ENCODE results near the gene GPR37L1.

Gene GPR37L1

DNA sequence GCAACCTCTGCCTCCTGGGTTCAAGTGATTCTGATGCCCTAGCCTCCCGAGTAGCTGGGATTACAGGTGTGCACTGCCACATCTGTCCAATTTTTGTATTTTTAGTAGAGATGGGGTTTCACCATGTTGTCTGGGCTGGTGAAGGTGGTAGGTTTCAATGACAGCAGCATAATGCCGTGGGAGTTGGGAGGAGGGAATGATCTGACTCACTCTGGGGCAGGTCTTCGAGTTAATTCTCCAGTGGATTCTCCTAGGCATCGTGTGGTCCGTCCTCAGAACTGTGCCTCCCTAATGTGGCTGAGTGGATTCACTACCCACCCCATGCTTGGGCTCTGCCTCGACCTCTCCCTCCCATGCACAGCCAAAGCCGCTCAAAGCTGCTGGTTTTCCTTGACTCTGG is 1.7 kb upstream of the GPR37L1 start:
- Histone ChIP-seq H3K9me2 (replicated peaks; ENCODE audit: control insufficient read depth, low read length) (no peaks in the 10 kb centered on the region), H4K20me1 (ENCODE audit: control insufficient read depth, insufficient read depth, low read depth, low read length) (no peaks in the 10 kb centered on the region), H3K4me3 (ENCODE audit: low read length) (no peak overlapping the region), H3K9me3 (ENCODE audit: control insufficient read depth, insufficient read depth, low read length) (no peaks in the 10 kb centered on the region), H3K4me1 (ENCODE audit: control insufficient read depth, low read length) (no peaks in the 10 kb centered on the region), H3K27me3 (ENCODE audit: control insufficient read depth, low read length) (peaks cover 15% of the 10 kb centered on the region), H3K36me3 (ENCODE audit: control insufficient read depth, low read length) (no peaks in the 10 kb centered on the region), H3K4me2 (ENCODE audit: low read length) (no peak overlapping the region), H3K79me2 (ENCODE audit: control insufficient read depth, low read length) (no peaks in the 10 kb centered on the region), H3F3A (ENCODE audit: control insufficient read depth, insufficient read depth) (no peaks in the 10 kb centered on the region), H3K27ac (ENCODE audit: low read depth, low read length) (no peak overlapping the region)
- TF ChIP-seq, protein P1, sequence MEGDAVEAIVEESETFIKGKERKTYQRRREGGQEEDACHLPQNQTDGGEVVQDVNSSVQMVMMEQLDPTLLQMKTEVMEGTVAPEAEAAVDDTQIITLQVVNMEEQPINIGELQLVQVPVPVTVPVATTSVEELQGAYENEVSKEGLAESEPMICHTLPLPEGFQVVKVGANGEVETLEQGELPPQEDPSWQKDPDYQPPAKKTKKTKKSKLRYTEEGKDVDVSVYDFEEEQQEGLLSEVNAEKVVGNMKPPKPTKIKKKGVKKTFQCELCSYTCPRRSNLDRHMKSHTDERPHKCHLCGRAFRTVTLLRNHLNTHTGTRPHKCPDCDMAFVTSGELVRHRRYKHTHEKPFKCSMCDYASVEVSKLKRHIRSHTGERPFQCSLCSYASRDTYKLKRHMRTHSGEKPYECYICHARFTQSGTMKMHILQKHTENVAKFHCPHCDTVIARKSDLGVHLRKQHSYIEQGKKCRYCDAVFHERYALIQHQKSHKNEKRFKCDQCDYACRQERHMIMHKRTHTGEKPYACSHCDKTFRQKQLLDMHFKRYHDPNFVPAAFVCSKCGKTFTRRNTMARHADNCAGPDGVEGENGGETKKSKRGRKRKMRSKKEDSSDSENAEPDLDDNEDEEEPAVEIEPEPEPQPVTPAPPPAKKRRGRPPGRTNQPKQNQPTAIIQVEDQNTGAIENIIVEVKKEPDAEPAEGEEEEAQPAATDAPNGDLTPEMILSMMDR (IDR thresholded peaks at IDR 0.05; ENCODE audit: low read depth, low read length, poor library complexity, severe bottlenecking): no peak
- no peak for TF ChIP-seq EZH2phosphoT487 (IDR thresholded peaks at IDR 0.05; ENCODE audit: borderline replicate concordance, low read length)

DNA sequence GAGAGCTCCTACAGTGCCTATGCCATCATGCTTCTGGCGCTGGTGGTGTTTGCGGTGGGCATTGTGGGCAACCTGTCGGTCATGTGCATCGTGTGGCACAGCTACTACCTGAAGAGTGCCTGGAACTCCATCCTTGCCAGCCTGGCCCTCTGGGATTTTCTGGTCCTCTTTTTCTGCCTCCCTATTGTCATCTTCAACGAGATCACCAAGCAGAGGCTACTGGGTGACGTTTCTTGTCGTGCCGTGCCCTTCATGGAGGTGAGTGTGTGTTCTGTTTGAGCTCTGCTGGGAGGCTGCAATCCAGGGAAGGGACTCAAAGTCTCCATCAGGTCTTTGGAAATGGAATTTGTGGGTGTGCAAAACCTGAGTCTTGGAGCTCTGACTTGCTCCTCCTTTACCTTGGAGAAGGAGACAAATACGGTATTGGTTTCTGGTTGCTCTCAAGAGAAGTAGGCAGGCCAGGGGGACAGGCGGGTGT is 658 bp downstream of the GPR37L1 start:
- H3K4me2 ChIP-seq (ENCODE audit: low read length): no peak overlapping the region
- no peak for TF ChIP-seq EZH2phosphoT487 (IDR thresholded peaks at IDR 0.05; ENCODE audit: borderline replicate concordance, low read length)
- TF ChIP-seq, protein P1 (IDR thresholded peaks at IDR 0.05; ENCODE audit: low read depth, low read length, poor library complexity, severe bottlenecking): no peak
- no peaks in the 10 kb centered on the region for H3F3A ChIP-seq (ENCODE audit: control insufficient read depth, insufficient read depth)
- no peaks in the 10 kb centered on the region for H3K9me3 ChIP-seq (ENCODE audit: control insufficient read depth, insufficient read depth, low read length)
- H3K9me2 ChIP-seq (replicated peaks; ENCODE audit: control insufficient read depth, low read length): no peaks in the 10 kb centered on the region
- H3K79me2 ChIP-seq (ENCODE audit: control insufficient read depth, low read length): no peaks in the 10 kb centered on the region
- no peaks in the 10 kb centered on the region for H4K20me1 ChIP-seq (ENCODE audit: control insufficient read depth, insufficient read depth, low read depth, low read length)
- peaks cover 18% of the 10 kb centered on the region for H3K27me3 ChIP-seq (ENCODE audit: control insufficient read depth, low read length)
- no peaks in the 10 kb centered on the region for H3K4me1 ChIP-seq (ENCODE audit: control insufficient read depth, low read length)
- H3K36me3 ChIP-seq (ENCODE audit: control insufficient read depth, low read length): no peaks in the 10 kb centered on the region
- H3K4me3 ChIP-seq (ENCODE audit: low read length): no peak overlapping the region
- H3K27ac ChIP-seq (ENCODE audit: low read depth, low read length): no peak overlapping the region

- H3K4me2 ChIP-seq (ENCODE audit: low read length): no peak overlapping the region
Measured at GRCh38 chr1:202124142-202124541, 1.4 kb downstream of the GPR37L1 start.

More at GRCh38 chr1:202124142-202124541, 1.4 kb downstream of the GPR37L1 start:
- H4K20me1 ChIP-seq (ENCODE audit: control insufficient read depth, insufficient read depth, low read depth, low read length): no peaks in the 10 kb centered on the region
- H3K4me1 ChIP-seq (ENCODE audit: control insufficient read depth, low read length): no peaks in the 10 kb centered on the region
- TF ChIP-seq, protein P1 (IDR thresholded peaks at IDR 0.05; ENCODE audit: low read depth, low read length, poor library complexity, severe bottlenecking): no peak
- no peak for TF ChIP-seq EZH2phosphoT487 (IDR thresholded peaks at IDR 0.05; ENCODE audit: borderline replicate concordance, low read length)
- no peaks in the 10 kb centered on the region for H3K9me3 ChIP-seq (ENCODE audit: control insufficient read depth, insufficient read depth, low read length)
- H3K27me3 ChIP-seq (ENCODE audit: control insufficient read depth, low read length): peaks cover 18% of the 10 kb centered on the region
- H3F3A ChIP-seq (ENCODE audit: control insufficient read depth, insufficient read depth): no peaks in the 10 kb centered on the region
- H3K79me2 ChIP-seq (ENCODE audit: control insufficient read depth, low read length): no peaks in the 10 kb centered on the region
- no peak overlapping the region for H3K27ac ChIP-seq (ENCODE audit: low read depth, low read length)
- no peaks in the 10 kb centered on the region for H3K9me2 ChIP-seq (replicated peaks; ENCODE audit: control insufficient read depth, low read length)
- H3K4me3 ChIP-seq (ENCODE audit: low read length): no peak overlapping the region
- H3K36me3 ChIP-seq (ENCODE audit: control insufficient read depth, low read length): no peaks in the 10 kb centered on the region

All from DOHH2 (cell line).